Measurements from ENCODE around the gene COG5.

Gene COG5

GRCh38 chr7:107330478-107330877, 233.2 kb downstream of the COG5 start:
- no peak for DNase-seq (ENCODE audit: low spot score)

- no peak for DNase-seq (ENCODE audit: low spot score)
These were observed 235.6 kb downstream of the COG5 start for GRCh38 chr7:107327986-107328569.

GRCh38 chr7:107326061-107326460, 237.7 kb downstream of the COG5 start:
- DNase-seq (ENCODE audit: low spot score) = no peak

- DNase-seq (ENCODE audit: low spot score) = no peak
These were observed 241.7 kb downstream of the COG5 start for GRCh38 chr7:107322015-107322414.

DNA sequence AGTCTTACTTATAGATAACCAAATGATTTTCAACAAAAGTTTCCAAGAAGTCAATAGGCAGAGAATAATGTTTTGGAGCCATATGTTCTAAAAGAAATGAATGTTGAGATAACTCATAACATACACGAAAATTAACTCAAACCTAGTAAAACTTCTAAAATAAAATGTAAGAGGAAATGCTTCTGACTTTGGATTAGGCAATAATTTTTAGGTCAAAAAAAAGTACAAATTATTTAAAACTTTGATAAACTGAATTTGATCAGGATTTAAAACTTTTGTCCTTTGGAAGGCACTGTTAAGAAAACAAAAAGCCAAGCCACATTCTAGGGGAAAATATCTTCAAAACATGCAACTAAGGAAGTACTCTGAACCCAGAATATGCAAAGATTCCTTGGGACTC, 242.1 kb downstream of the COG5 start:
- DNase-seq (ENCODE audit: low spot score) = no peak

DNA sequence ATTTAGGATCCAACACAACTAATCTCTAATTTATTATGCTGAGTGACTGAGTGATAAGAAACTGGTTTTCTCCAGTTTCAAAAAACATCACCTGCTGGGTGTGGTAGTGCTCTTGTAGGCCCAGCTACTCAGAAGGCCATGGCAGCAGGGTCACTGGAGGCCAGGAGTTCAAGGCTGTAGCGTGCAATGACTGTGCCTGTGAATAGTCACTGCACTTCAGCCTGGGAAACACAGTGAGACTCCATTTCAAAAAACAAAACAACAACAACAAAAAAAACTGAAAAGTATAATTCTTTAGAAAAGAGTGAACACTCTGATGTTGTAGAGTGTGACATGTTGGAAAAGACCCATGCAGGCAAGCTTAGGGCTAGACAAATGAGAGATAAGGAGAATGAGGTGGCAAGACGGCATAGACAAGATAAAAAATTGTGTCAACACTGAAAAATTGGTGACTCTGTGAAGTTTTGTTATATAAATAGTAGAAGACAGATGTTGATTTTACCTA, 243.9 kb downstream of the COG5 start:
- no peak for DNase-seq (ENCODE audit: low spot score)

DNA sequence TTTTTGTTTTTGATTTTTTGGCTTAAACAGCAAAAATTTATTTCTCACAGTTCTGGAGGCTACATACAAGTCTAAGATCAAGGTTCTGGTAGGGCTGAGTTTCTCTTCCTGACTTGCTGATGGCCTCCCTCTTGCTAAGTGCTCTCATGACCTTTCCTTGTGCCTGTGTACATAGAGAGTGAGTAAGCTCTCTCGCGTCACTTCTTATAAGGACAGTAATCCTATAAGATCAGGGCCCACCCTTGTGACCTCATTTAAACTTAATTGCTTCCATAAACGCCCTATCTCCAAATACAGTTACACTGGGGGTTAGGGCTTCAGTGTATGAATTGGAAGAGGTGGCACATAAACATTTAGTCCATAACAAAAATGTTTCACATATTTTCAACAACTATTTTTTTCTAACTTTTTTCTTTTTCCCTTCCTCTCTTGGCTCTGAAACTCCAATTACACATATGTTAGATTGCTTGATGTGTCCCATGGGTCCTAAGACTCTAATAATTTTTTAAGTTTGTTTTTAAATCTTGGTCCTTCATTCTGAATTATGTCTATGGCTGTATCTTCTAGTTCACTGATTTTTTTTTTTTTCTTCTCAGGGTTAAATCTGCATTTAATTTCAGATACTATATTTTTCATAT, 245.1 kb downstream of the COG5 start:
- no peak for DNase-seq (ENCODE audit: low spot score)

DNA sequence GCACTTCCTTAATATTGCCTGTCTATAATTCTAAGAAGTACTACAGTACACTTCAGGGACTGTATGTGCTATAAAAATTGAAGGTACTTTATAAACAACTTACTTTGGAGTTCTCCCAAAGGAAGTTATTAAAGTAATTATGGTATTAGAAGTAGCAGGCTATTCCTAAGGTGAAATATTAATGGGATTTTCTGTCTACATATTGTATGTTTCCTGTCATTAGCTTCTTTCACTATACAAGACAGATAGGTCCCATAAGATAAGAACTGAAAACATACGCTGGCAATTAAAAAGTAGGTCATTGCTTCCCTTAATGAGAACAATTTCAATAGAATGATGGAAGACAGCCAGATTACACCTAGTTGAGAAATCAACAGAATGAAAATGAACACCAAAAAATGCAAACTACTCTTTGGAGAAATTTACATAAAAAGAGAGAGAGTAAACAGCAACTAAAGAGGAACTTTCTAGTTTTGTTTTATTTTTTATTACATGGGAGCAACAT, 248.0 kb downstream of the COG5 start:
- DNase-seq (ENCODE audit: low spot score) = no peak

GRCh38 chr7:107313355-107313754, 250.4 kb downstream of the COG5 start:
- DNase-seq (ENCODE audit: low spot score) = no peak

DNA sequence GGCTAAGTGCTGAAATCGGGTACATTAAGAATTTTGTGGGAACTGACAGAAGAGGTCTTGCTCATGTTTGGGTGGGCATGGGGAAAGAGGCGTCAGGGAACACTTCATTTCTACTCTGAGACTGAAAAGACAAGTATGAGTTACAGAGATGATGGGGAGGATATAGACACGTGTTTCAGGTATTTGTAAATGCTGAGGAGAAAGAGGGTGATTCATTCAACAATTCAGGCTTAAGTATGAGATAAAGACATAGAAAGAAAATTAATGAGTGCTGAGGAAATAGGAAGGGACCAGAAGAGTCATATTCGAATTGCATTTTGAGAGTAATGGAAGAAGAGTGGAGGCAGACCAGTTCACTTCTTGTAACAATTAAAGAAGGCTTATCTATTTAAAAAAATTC, 251.3 kb downstream of the COG5 start:
- DNase-seq (ENCODE audit: low spot score) = no peak

GRCh38 chr7:107309296-107309695, 254.4 kb downstream of the COG5 start:
- DNase-seq (ENCODE audit: low spot score) = no peak

GRCh38 chr7:107304636-107305035, 259.1 kb downstream of the COG5 start:
- no peak for DNase-seq (ENCODE audit: low spot score)

- DNase-seq (ENCODE audit: low spot score) = no peak
These were observed 259.7 kb downstream of the COG5 start for GRCh38 chr7:107304063-107304462.

- DNase-seq (ENCODE audit: low spot score) = no peak
These were observed 261.4 kb downstream of the COG5 start for GRCh38 chr7:107302250-107302847.

GRCh38 chr7:107294182-107294581, 269.5 kb downstream of the COG5 start:
- DNase-seq (ENCODE audit: low spot score) = no peak

- no peak for DNase-seq (ENCODE audit: low spot score)
These were observed 271.1 kb downstream of the COG5 start for GRCh38 chr7:107292591-107292990.

GRCh38 chr7:107291434-107291833, 272.3 kb downstream of the COG5 start:
- DNase-seq (ENCODE audit: low spot score) = no peak

DNA sequence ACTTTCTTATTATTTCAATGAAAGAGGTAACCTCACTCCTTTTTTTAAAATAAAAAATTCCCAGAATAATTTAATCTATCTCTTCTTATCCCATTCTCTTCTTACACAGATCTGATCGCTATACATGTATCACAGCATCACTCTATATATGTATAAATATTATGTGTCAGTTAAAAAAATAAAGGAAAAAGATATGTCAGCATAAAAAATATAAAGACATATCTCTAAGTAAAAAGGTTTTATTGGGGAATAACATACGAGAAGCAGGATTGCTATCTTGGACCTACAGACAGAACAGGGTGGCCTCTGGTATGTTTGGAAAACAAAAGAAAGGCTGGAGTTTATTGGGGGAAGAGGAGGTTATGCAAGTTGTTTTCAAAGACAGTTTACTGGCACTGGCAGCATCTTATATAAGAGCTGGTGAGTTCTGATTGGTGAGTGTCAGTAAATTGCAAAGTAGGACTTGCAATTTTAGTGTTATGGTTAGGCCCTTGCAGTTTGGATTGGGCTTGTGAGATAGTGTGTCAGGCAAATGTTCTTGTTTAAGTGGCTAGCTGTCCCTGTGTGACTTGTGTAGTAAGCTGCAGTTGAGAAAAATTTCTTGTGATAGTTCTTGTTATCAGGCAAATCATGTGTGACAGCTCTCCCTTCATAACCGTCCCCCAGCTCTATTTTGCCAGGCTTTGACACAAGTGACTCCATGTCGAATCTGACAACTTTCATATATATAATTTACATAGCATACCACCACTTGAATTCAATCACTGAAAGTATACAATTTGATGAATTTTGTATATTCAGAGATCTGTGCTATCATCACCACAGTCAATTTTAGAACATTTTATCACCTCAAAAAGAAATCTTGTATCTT, 276.7 kb downstream of the COG5 start:
- peak; percentile 37 for DNase-seq (ENCODE audit: low spot score)

- DNase-seq (ENCODE audit: low spot score) = no peak
These were observed 278.7 kb downstream of the COG5 start for GRCh38 chr7:107284911-107285479.

- peak; percentile 9 for DNase-seq (ENCODE audit: low spot score)
These were observed 286.4 kb downstream of the COG5 start for GRCh38 chr7:107277331-107277730.

GRCh38 chr7:107276220-107276827, 287.4 kb downstream of the COG5 start:
- DNase-seq (ENCODE audit: low spot score) = no peak

DNA sequence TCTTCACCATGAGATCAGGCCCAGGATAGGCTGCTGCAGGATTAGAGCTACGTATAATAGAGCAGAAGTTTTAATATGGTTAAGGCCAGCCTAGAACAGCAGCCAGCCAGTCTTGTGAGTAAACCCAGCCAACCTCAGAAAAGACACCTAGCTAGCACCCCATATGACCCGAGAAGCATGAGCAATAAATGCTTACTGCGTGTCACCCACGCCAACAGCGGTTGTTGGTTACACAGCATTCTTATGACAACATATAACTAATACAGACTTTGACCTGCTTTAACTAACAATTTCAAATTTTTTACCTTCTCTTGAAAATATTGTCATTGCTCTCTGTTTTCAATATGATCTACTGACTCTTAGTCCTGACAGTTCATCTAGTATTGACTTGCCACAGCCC, 289.2 kb downstream of the COG5 start:
- DNase-seq (ENCODE audit: low spot score) = no peak
